H1 (cell line): ENCODE results near the gene CRP. TPM values are rescaled to one million over a fixed set of nuclear protein-coding genes. Genes with fewer than 3 reads are reported as not detected.

ENCODE experiments used
- CTCF ChIA-PET: fragments of 300-600 bp; sonication (Branson Sonifier 250); formaldehyde crosslinking; loops from one replicate; lab custom pipeline; 2021; ENCODE audit not compliant: partially characterized antibody; lab: Charles Lee
- POLR2A ChIA-PET: fragments of 300-600 bp; sonication (Branson Sonifier 250); formaldehyde crosslinking; loops from one replicate; lab custom pipeline; 2021; ENCODE audit warnings: inconsistent platforms; ENCODE audit not compliant: partially characterized antibody; lab: Charles Lee
- DNase-seq, 2 experiments: peaks; one replicate each; pipeline versions ENCODE4 v3.0.0 to v3.0.0-alpha.2; 2010 to 2022; ENCODE audit warnings: low spot score in 2 of 2, low read depth in 1 of 2, mixed read lengths in 1 of 2
- FAIRE-seq: peaks from 2 replicates; lab custom pipeline; 2011; peaks lifted over from hg19 to GRCh38; lab: Jason Lieb, UNC
- H2AFZ ChIP-seq: 2 replicates; pipeline ENCODE4 v1.8.1; 2012; ENCODE audit warnings: low read length, inconsistent platforms
- H2AK5ac ChIP-seq: 2 replicates; pipeline ENCODE4 v1.6.1; 2013; ENCODE audit warnings: low read depth, low read length
- H2BK120ac ChIP-seq: replicated peaks from 2 replicates; pipeline ENCODE3; 2013; ENCODE audit warnings: low read depth, low read length, inconsistent platforms
- H2BK12ac ChIP-seq: 2 replicates; pipeline ENCODE4 v1.6.1; 2013; ENCODE audit warnings: low read depth, low read length
- H2BK15ac ChIP-seq: 2 replicates; pipeline ENCODE4 v1.6.1; 2013; ENCODE audit warnings: low read length
- H2BK20ac ChIP-seq: 2 replicates; pipeline ENCODE4 v1.6.1; 2013; ENCODE audit warnings: low read length
- H2BK5ac ChIP-seq: 2 replicates; pipeline ENCODE4 v1.6.1; 2013; ENCODE audit warnings: low read depth, low read length
- H3K14ac ChIP-seq: 2 replicates; pipeline ENCODE4 v1.6.1; 2013; ENCODE audit warnings: inconsistent platforms; ENCODE audit not compliant: insufficient read length
- H3K18ac ChIP-seq: 2 replicates; pipeline ENCODE4 v1.6.1; 2013; ENCODE audit warnings: low read length; ENCODE audit errors: extremely low read depth
- H3K23ac ChIP-seq: 2 replicates; pipeline ENCODE4 v1.6.1; 2013; ENCODE audit warnings: inconsistent platforms; ENCODE audit not compliant: insufficient read length
- H3K23me2 ChIP-seq: 2 replicates; pipeline ENCODE4 v1.6.1; 2013; ENCODE audit warnings: low read depth, low read length
- H3K27ac ChIP-seq: 2 replicates; pipeline ENCODE4 v1.6.1; 2011; ENCODE audit warnings: low read depth, low read length, inconsistent platforms
- H3K27me3 ChIP-seq, 4 experiments: replicated peaks in 1 of 4; 1 replicate in 1 of 4; 2 replicates in 3 of 4; pipeline versions ENCODE4 v1.6.1 to v1.8.1; 2011 to 2013; ENCODE audit warnings: low read length in 3 of 4, mild to moderate bottlenecking in 3 of 4, inconsistent platforms in 2 of 4, mixed read lengths in 2 of 4, moderate library complexity in 1 of 4; ENCODE audit not compliant: control insufficient read depth in 3 of 4, insufficient read depth in 3 of 4; ENCODE audit errors: extremely low read depth in 1 of 4
- H3K36me3 ChIP-seq, 4 experiments: 2 replicates each; pipeline versions ENCODE4 v1.6.1 to v1.8.1; 2011 to 2013; ENCODE audit warnings: mild to moderate bottlenecking in 4 of 4, low read length in 3 of 4, moderate library complexity in 2 of 4, control low read depth in 1 of 4, inconsistent platforms in 1 of 4; ENCODE audit not compliant: insufficient read depth in 4 of 4, control insufficient read depth in 2 of 4
- H3K4ac ChIP-seq: replicated peaks from 2 replicates; pipeline ENCODE3; 2013; ENCODE audit warnings: low read length, low read depth, mixed read lengths, inconsistent platforms; ENCODE audit not compliant: insufficient read length
- H3K4me1 ChIP-seq, 4 experiments: replicated peaks in 1 of 4; 1 replicate in 1 of 4; 2 replicates in 3 of 4; pipeline versions ENCODE4 v1.6.1 to v1.8.1; 2011 to 2013; ENCODE audit warnings: low read length in 3 of 4, inconsistent platforms in 2 of 4, mixed read lengths in 1 of 4; ENCODE audit not compliant: insufficient read depth in 4 of 4, control insufficient read depth in 3 of 4
- H3K4me2 ChIP-seq, 2 experiments: 2 replicates each; pipeline versions ENCODE4 v1.6.1 to v1.8.1; 2011 to 2013; ENCODE audit warnings: low read depth in 2 of 2, low read length in 2 of 2, control low read depth in 1 of 2, inconsistent platforms in 1 of 2, mild to moderate bottlenecking in 1 of 2; ENCODE audit not compliant: insufficient read depth in 1 of 2
- H3K4me3 ChIP-seq, 4 experiments: fragments of 200-600, 300-600 bp in 1 of 4; sonication (generic), shearing (Covaris generic), sonication (Bioruptor Twin) in 1 of 4; 2 replicates each; pipeline versions ENCODE4 v1.5.1 to v1.8.1; 2011 to 2016; ENCODE audit warnings: low read length in 4 of 4, low read depth in 3 of 4, control low read depth in 2 of 4, inconsistent platforms in 2 of 4, mild to moderate bottlenecking in 2 of 4, mixed read lengths in 1 of 4, moderate library complexity in 1 of 4; ENCODE audit not compliant: insufficient read depth in 2 of 4; ENCODE audit errors: extremely low read depth in 1 of 4
- H3K56ac ChIP-seq: replicated peaks from 2 replicates; pipeline ENCODE3; 2013; ENCODE audit warnings: low read depth, mild to moderate bottlenecking, mixed read lengths, low read length, inconsistent platforms; ENCODE audit not compliant: insufficient read length
- H3K79me1 ChIP-seq: 2 replicates; pipeline ENCODE4 v1.6.1; 2013; ENCODE audit warnings: low read depth, low read length, control low read depth
- H3K79me2 ChIP-seq, 2 experiments: 2 replicates each; pipeline versions ENCODE4 v1.6.1 to v1.8.1; 2012 to 2013; ENCODE audit warnings: low read length in 2 of 2, mild to moderate bottlenecking in 2 of 2, inconsistent platforms in 1 of 2; ENCODE audit not compliant: insufficient read depth in 2 of 2, control insufficient read depth in 1 of 2
- H3K9ac ChIP-seq, 4 experiments: replicated peaks in 1 of 4; 1 replicate in 1 of 4; 2 replicates in 3 of 4; pipeline versions ENCODE4 v1.6.1 to v1.8.1; 2011 to 2013; ENCODE audit warnings: low read depth in 3 of 4, low read length in 3 of 4, control low read depth in 2 of 4, mild to moderate bottlenecking in 2 of 4, moderate library complexity in 2 of 4, inconsistent platforms in 1 of 4; ENCODE audit errors: extremely low read depth in 1 of 4
- H3K9me3 ChIP-seq, 2 experiments: 2 replicates each; pipeline versions ENCODE4 v1.6.1 to v1.8.1; 2012 to 2013; ENCODE audit warnings: mild to moderate bottlenecking in 2 of 2, moderate library complexity in 2 of 2, control low read depth in 1 of 2, inconsistent platforms in 1 of 2, low read depth in 1 of 2, low read length in 1 of 2, mixed read lengths in 1 of 2; ENCODE audit not compliant: insufficient read depth in 2 of 2
- H4K20me1 ChIP-seq, 2 experiments: replicated peaks in 1 of 2; 2 replicates each; pipeline versions ENCODE3 to v1.8.1; 2011 to 2013; ENCODE audit warnings: inconsistent platforms in 2 of 2, low read length in 2 of 2, mild to moderate bottlenecking in 1 of 2; ENCODE audit not compliant: insufficient read depth in 2 of 2, control insufficient read depth in 1 of 2
- H4K5ac ChIP-seq: 2 replicates; pipeline ENCODE4 v1.6.1; 2013; ENCODE audit warnings: low read length, low read depth, mixed read lengths, inconsistent platforms; ENCODE audit not compliant: insufficient read length
- H4K8ac ChIP-seq: 2 replicates; pipeline ENCODE4 v1.8.0; 2013; ENCODE audit warnings: mild to moderate bottlenecking, moderate library complexity, low read length, inconsistent platforms; ENCODE audit not compliant: insufficient read depth; ENCODE audit errors: extremely low read depth
- H4K91ac ChIP-seq: replicated peaks from 2 replicates; pipeline ENCODE3; 2013; ENCODE audit warnings: low read length, mixed read lengths, inconsistent platforms; ENCODE audit not compliant: insufficient read length
- CEBPB ChIP-seq: IDR thresholded peaks from 2 replicates; pipeline ENCODE4 v1.6.1; 2012; ENCODE audit warnings: low read depth, low read length
- EZH2 ChIP-seq: fragments of 200-600 bp; sonication (generic); IDR thresholded peaks from 2 replicates; pipeline ENCODE4 v1.7.1; 2012; ENCODE audit warnings: low read depth, mild to moderate bottlenecking, moderate library complexity, low read length, inconsistent platforms; ENCODE audit not compliant: severe bottlenecking
- JUN ChIP-seq: IDR thresholded peaks from 2 replicates; pipeline ENCODE4 v1.6.1; 2011; ENCODE audit warnings: low read depth, mild to moderate bottlenecking, improper control_type of control experiment, low read length
- NANOG ChIP-seq: IDR thresholded peaks from 2 replicates; pipeline ENCODE4 v1.6.1; 2011; ENCODE audit warnings: low read length, low read depth, mild to moderate bottlenecking, inconsistent platforms; ENCODE audit not compliant: insufficient read depth, poor library complexity, severe bottlenecking
- POLR2AphosphoS5 ChIP-seq: IDR thresholded peaks from 2 replicates; pipeline ENCODE4 v1.6.1; 2011; ENCODE audit warnings: low read depth, low read length
- RBBP5 ChIP-seq: IDR thresholded peaks from 2 replicates; pipeline ENCODE4 v1.7.1; 2012; ENCODE audit warnings: low read depth, mild to moderate bottlenecking, inconsistent platforms, low read length, moderate library complexity, borderline replicate concordance
- SP1 ChIP-seq: IDR thresholded peaks from 2 replicates; pipeline ENCODE4 v1.6.1; 2011; ENCODE audit warnings: low read depth, low read length
- TEAD4 ChIP-seq: IDR thresholded peaks from 2 replicates; pipeline ENCODE4 v1.6.1; 2012; ENCODE audit warnings: low read depth, low read length, inconsistent platforms, mixed read lengths
- WGBS, 2 experiments: shearing (Covaris generic) in 1 of 2; methylation state at CpG; one replicate each; pipeline versions ENCODE4 v1.1.6 to v1.1.7; 2013 to 2015; ENCODE audit warnings: low lambda C conversion rate in 2 of 2, mixed read lengths in 2 of 2, inconsistent platforms in 1 of 2, low coverage in 1 of 2, missing lambda C conversion rate in 1 of 2; ENCODE audit not compliant: insufficient replicate concordance in 2 of 2, insufficient coverage in 1 of 2, insufficient read length in 1 of 2; ENCODE audit errors: extremely low coverage in 1 of 2, missing lambda C conversion rate in 1 of 2; 5-methylcytosine and 5-hydroxymethylcytosine counted together
- polyA plus RNA-seq, 7 experiments: library from polyadenylated mRNA; depleted of rRNA in 3 of 7; stranded (reverse) in 5 of 7; unstranded in 2 of 7; fragments of >200 nt in 5 of 7; fragments of 200-250 nt in 2 of 7; gene quantifications; 1 replicate in 5 of 7; 2 replicates in 1 of 7; 4 replicates in 1 of 7; pipeline versions ENCODE4 v1.2.1 to v1.2.3, GENCODE V29; 2011 to 2013; ENCODE audit warnings: missing spikeins in 2 of 7, mixed read lengths in 2 of 7
- total RNA-seq: library from RNA; stranded (reverse); fragmentation: NEBNext Ultra II Directional; extraction: Animal tissue kit (Norgen Biotek cat#: 25700); gene quantifications from 2 replicates; pipeline ENCODE4 v1.2.1, GENCODE V29; 2021

CRP gene
- total and polyA plus RNA-seq, 2 of the 8 experiments (the other 6 are each of a cell fraction or from before 2014, with no cell fraction given) = not detected

GRCh38 chr1:159664247-159664646 is 50.1 kb downstream of the CRP start:
- Histone ChIP-seq H3K4me3 (no peak overlapping the region), H3K18ac (no peak overlapping the region), H3K56ac (no peak overlapping the region), H3K9me3 (peaks cover 30 to 43% of the 10 kb centered on the region in 2 experiments), H3K23ac (no peak overlapping the region), H4K5ac (no peak overlapping the region), H2BK5ac (no peak overlapping the region), H2AFZ (no peak overlapping the region), H3K79me1 (no peaks in the 10 kb centered on the region), H4K8ac (no peak overlapping the region), H3K9ac (no peak overlapping the region), H2BK20ac (no peak overlapping the region), H4K91ac (no peak overlapping the region), H3K4me2 (no peak overlapping the region), H2AK5ac (no peak overlapping the region), H3K14ac (no peak overlapping the region), H3K4ac (no peak overlapping the region), H2BK120ac (no peak overlapping the region), H2BK15ac (no peak overlapping the region), H2BK12ac (no peak overlapping the region), H3K36me3 (no peaks in the 10 kb centered on the region), H4K20me1 (no peaks in the 10 kb centered on the region), H3K27ac (no peak overlapping the region), H3K27me3 (no peaks in the 10 kb centered on the region), H3K79me2 (no peaks in the 10 kb centered on the region), H3K23me2 (no peaks in the 10 kb centered on the region), H3K4me1 (no peaks in the 10 kb centered on the region)
- FAIRE-seq (no peak), DNase-seq (no peak)
- 67% methylated on average over 3 of the region's 3 CpGs; no CpG with 5 or more reads in 1 of the 2 experiments for WGBS, 2 experiments
- no peak for TF ChIP-seq TEAD4
- no peak for TF ChIP-seq NANOG
- no peak for TF ChIP-seq POLR2AphosphoS5
- TF ChIP-seq CEBPB = no peak
- no peak for TF ChIP-seq RBBP5
- no peak for TF ChIP-seq EZH2
- TF ChIP-seq SP1 = no peak
- TF ChIP-seq JUN = no peak
- POLR2A ChIA-PET = no interaction called here
- CTCF ChIA-PET = no interaction called here
